Measurements from ENCODE around the gene ARHGDIB. TPM values are rescaled to one million over a fixed set of nuclear protein-coding genes. Genes with fewer than 3 reads are reported as not detected.

The ARHGDIB gene
- total RNA-seq, 4 donors from 2014 or later, result 20.6 to 88.6 (median 44.0) TPM

GRCh38 chr12:14941369-14941768 is 20.0 kb downstream of the ARHGDIB start:
- ATAC-seq (no peak), DNase-seq (no peak)
- Histone ChIP-seq H3K36me3 (no peaks in the 10 kb centered on the region), H3K9me3 (no peaks in the 10 kb centered on the region), H3K27ac (no peak overlapping the region), H3K27me3 (no peaks in the 10 kb centered on the region), H3K4me3 (no peak overlapping the region), H3K4me1 (no peaks in the 10 kb centered on the region)
- in situ Hi-C loops (cut with MboI; ENCODE audit: low sequenced_read_pairs in 4 of 4) (no loop called here), intact Hi-C loops (cut with DNase I; ENCODE audit: low total_unique reads) (no loop called here)
- TF ChIP-seq CTCF (IDR thresholded peaks at IDR 0.05 in 4 of 5, conservative IDR thresholded peaks at IDR 0.05 in 1 of 5), result no peak
- no peak for TF ChIP-seq POLR2A (IDR thresholded peaks at IDR 0.05)

- no peak within 1 kb of the TSS for H3K4me3 ChIP-seq
- DNase-seq (no peak), ATAC-seq (no peak)
- H3K36me3 ChIP-seq, result no peaks in the 10 kb centered on the region
- in situ Hi-C loops (cut with MboI; ENCODE audit: low sequenced_read_pairs in 4 of 4) (no loop called here), intact Hi-C loops (cut with DNase I; ENCODE audit: low total_unique reads) (no loop called here)
- TF ChIP-seq CTCF (IDR thresholded peaks at IDR 0.05 in 4 of 5, conservative IDR thresholded peaks at IDR 0.05 in 1 of 5), result no peak
- H3K4me1 ChIP-seq, result peaks cover 0 to 4% of the 10 kb centered on the region in 2 donors
- no peaks in the 10 kb centered on the region for H3K9me3 ChIP-seq
- H3K27me3 ChIP-seq, result no peaks in the 10 kb centered on the region
- H3K27ac ChIP-seq, result no peak within 1 kb of the TSS
Observed at GRCh38 chr12:14938301-14938700, 23.1 kb downstream of the ARHGDIB start, which contains the start of gene ERP27. TSS of gene ERP27 (minus strand) at chr12:14938537. CDS start at chr12:14938508, 29 bp downstream.

- Histone ChIP-seq H3K4me3 (no peak overlapping the region), H3K4me1 (peaks cover 0 to 4% of the 10 kb centered on the region in 2 donors), H3K27ac (no peak overlapping the region), H3K27me3 (no peaks in the 10 kb centered on the region), H3K9me3 (no peaks in the 10 kb centered on the region), H3K36me3 (no peaks in the 10 kb centered on the region)
- intact Hi-C loops (cut with DNase I; ENCODE audit: low total_unique reads) (no loop called here), in situ Hi-C loops (cut with MboI; ENCODE audit: low sequenced_read_pairs in 4 of 4) (no loop called here)
- DNase-seq (no peak), ATAC-seq (no peak)
- TF ChIP-seq CTCF (IDR thresholded peaks at IDR 0.05 in 4 of 5, conservative IDR thresholded peaks at IDR 0.05 in 1 of 5) (no peak), POLR2A (IDR thresholded peaks at IDR 0.05) (no peak)
Observed at GRCh38 chr12:14937689-14938088, 23.7 kb downstream of the ARHGDIB start.

- Histone ChIP-seq H3K36me3 (no peaks in the 10 kb centered on the region), H3K27me3 (no peaks in the 10 kb centered on the region), H3K4me3 (no peak overlapping the region), H3K4me1 (peaks cover 0 to 4% of the 10 kb centered on the region in 2 donors), H3K9me3 (no peaks in the 10 kb centered on the region), H3K27ac (no peak overlapping the region)
- in situ Hi-C loops (cut with MboI; ENCODE audit: low sequenced_read_pairs in 4 of 4), result no loop called here
- DNase-seq (no peak), ATAC-seq (no peak)
- intact Hi-C loops (cut with DNase I; ENCODE audit: low total_unique reads), result no loop called here
- TF ChIP-seq POLR2A (IDR thresholded peaks at IDR 0.05), result no peak
- TF ChIP-seq CTCF (IDR thresholded peaks at IDR 0.05 in 4 of 5, conservative IDR thresholded peaks at IDR 0.05 in 1 of 5), result no peak
Observed at GRCh38 chr12:14937014-14937413, 24.4 kb downstream of the ARHGDIB start.

GRCh38 chr12:14936224-14936861 is 25.1 kb downstream of the ARHGDIB start:
- ATAC-seq (no peak), DNase-seq (no peak)
- peaks cover 0 to 4% of the 10 kb centered on the region in 2 donors for H3K4me1 ChIP-seq
- intact Hi-C loops (cut with DNase I; ENCODE audit: low total_unique reads) (no loop called here), in situ Hi-C loops (cut with MboI; ENCODE audit: low sequenced_read_pairs in 4 of 4) (no loop called here)
- H3K27me3 ChIP-seq, result no peaks in the 10 kb centered on the region
- no peaks in the 10 kb centered on the region for H3K9me3 ChIP-seq
- no peaks in the 10 kb centered on the region for H3K36me3 ChIP-seq
- H3K4me3 ChIP-seq, result no peak overlapping the region
- no peak overlapping the region for H3K27ac ChIP-seq
- TF ChIP-seq CTCF (IDR thresholded peaks at IDR 0.05 in 4 of 5, conservative IDR thresholded peaks at IDR 0.05 in 1 of 5) (no peak), POLR2A (IDR thresholded peaks at IDR 0.05) (no peak)

Measured in gastrocnemius medialis (tissue), 4 donors.